Measurements from ENCODE around the gene FRMD3.

DNA sequence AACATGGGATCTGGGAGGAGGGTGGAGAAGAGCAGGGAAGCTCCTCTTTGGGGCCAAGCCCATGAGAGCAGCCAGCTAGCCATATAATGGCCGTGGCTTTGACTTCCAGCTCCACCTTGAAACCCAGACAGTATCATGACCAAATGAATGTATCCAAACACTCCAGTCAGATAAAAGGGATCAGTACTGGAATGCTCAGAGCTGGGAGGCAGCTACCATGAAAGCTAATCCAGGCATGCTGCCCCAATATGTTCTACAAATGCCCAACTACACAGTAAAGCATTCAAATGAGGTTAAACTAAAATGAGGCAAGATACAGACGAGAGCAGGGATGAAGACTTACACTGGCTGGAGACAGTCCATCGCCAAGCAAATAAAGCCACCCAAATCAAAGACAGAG is 69.4 kb downstream of the FRMD3 start:
- TF ChIP-seq, protein P1, sequence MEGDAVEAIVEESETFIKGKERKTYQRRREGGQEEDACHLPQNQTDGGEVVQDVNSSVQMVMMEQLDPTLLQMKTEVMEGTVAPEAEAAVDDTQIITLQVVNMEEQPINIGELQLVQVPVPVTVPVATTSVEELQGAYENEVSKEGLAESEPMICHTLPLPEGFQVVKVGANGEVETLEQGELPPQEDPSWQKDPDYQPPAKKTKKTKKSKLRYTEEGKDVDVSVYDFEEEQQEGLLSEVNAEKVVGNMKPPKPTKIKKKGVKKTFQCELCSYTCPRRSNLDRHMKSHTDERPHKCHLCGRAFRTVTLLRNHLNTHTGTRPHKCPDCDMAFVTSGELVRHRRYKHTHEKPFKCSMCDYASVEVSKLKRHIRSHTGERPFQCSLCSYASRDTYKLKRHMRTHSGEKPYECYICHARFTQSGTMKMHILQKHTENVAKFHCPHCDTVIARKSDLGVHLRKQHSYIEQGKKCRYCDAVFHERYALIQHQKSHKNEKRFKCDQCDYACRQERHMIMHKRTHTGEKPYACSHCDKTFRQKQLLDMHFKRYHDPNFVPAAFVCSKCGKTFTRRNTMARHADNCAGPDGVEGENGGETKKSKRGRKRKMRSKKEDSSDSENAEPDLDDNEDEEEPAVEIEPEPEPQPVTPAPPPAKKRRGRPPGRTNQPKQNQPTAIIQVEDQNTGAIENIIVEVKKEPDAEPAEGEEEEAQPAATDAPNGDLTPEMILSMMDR (IDR thresholded peaks at IDR 0.05), result no peak
- no peak for TF ChIP-seq POLR2A (IDR thresholded peaks at IDR 0.05)

Measured in thyroid gland (tissue), 4 donors.